Activated T-cell treated with anti-CD3 and anti-CD28 coated beads for 48 hours (primary cell): Measurements from ENCODE around the gene GGCX.
"Not testable (repeated sequence)": the region's sequence is repeated elsewhere in the genome, so short reads cannot be mapped to it uniquely, and the experiment has no call there.

Source experiments
- DNase-seq: peaks from one replicate; pipeline ENCODE4 v3.0.0-alpha.2; 2020; ENCODE audit warnings: low read depth

The GGCX gene

GRCh38 chr2:85575739-85576138 is 14.4 kb upstream of the GGCX start:
- no peak for DNase-seq

GRCh38 chr2:85566265-85566664 is 5.0 kb upstream of the GGCX start:
- no peak for DNase-seq

- no peak for DNase-seq
Measured at GRCh38 chr2:85564144-85564563, 2.9 kb upstream of the GGCX start.

GRCh38 chr2:85560812-85561279 is 447 bp downstream of the GGCX start:
- DNase-seq, result peak; percentile 27

GRCh38 chr2:85560403-85560726 is 928 bp downstream of the GGCX start:
- DNase-seq, result not testable (repeated sequence)

GRCh38 chr2:85558160-85558559 is 3.1 kb downstream of the GGCX start:
- DNase-seq, result no peak

- no peak for DNase-seq
Measured at GRCh38 chr2:85557130-85557529, 4.2 kb downstream of the GGCX start.

GRCh38 chr2:85554980-85555612 is 6.2 kb downstream of the GGCX start:
- DNase-seq, result no peak

GRCh38 chr2:85553184-85553583 is 8.1 kb downstream of the GGCX start:
- no peak for DNase-seq

GRCh38 chr2:85551698-85552678 is 9.3 kb downstream of the GGCX start:
- peak; percentile 71 for DNase-seq

- no peak for DNase-seq
Measured at GRCh38 chr2:85550486-85550885, 10.8 kb downstream of the GGCX start.

GRCh38 chr2:85549826-85550225 is 11.5 kb downstream of the GGCX start:
- no peak for DNase-seq

- no peak for DNase-seq
Measured at GRCh38 chr2:85549095-85549494, 12.2 kb downstream of the GGCX start.

GRCh38 chr2:85548608-85548900 is 12.7 kb downstream of the GGCX start:
- DNase-seq, result no peak

GRCh38 chr2:85547859-85548607 is 13.3 kb downstream of the GGCX start:
- no peak for DNase-seq

GRCh38 chr2:85547089-85547858 is 14.0 kb downstream of the GGCX start:
- no peak for DNase-seq

- DNase-seq, result no peak
Measured at GRCh38 chr2:85545780-85546240, 15.5 kb downstream of the GGCX start.

GRCh38 chr2:85544915-85545779 is 16.1 kb downstream of the GGCX start:
- DNase-seq, result not testable (repeated sequence)

GRCh38 chr2:85544254-85544691 is 17.0 kb downstream of the GGCX start:
- not testable (repeated sequence) for DNase-seq

GRCh38 chr2:85542777-85543176 is 18.5 kb downstream of the GGCX start:
- DNase-seq, result no peak
